Osteoblast (primary cell): ENCODE results near the gene RCAN2. TPM values are rescaled to one million over a fixed set of nuclear protein-coding genes. Genes with fewer than 3 reads are reported as not detected.
"Not testable (repeated sequence)": the region's sequence is repeated elsewhere in the genome, so short reads cannot be mapped to it uniquely, and the experiment has no call there.

Experiments
- DNase-seq: peaks from one replicate; pipeline ENCODE4 v3.0.0; 2011; ENCODE audit warnings: low spot score, mixed read lengths; ENCODE audit not compliant: insufficient read length; ENCODE audit errors: missing footprints
- H2AFZ ChIP-seq: 2 replicates; pipeline ENCODE4 v1.6.0; 2011; ENCODE audit warnings: mild to moderate bottlenecking, low read length
- H3K27ac ChIP-seq: 2 replicates; pipeline ENCODE4 v1.5.1; 2011; ENCODE audit warnings: mild to moderate bottlenecking, low read depth, low read length, moderate library complexity
- H3K27me3 ChIP-seq: 2 replicates; pipeline ENCODE4 v1.6.0; 2012; ENCODE audit warnings: mild to moderate bottlenecking, control low read depth, inconsistent platforms, low read length, moderate library complexity; ENCODE audit not compliant: insufficient read depth
- H3K36me3 ChIP-seq: 2 replicates; pipeline ENCODE4 v1.5.1; 2011; ENCODE audit warnings: mild to moderate bottlenecking, low read length, control low read depth, moderate library complexity; ENCODE audit not compliant: insufficient read depth
- H3K4me1 ChIP-seq: 2 replicates; pipeline ENCODE4 v1.5.1; 2011; ENCODE audit warnings: mild to moderate bottlenecking, low read length, control low read depth, moderate library complexity; ENCODE audit not compliant: insufficient read depth
- H3K4me2 ChIP-seq: 2 replicates; pipeline ENCODE4 v1.6.0; 2011; ENCODE audit warnings: mild to moderate bottlenecking, low read length; ENCODE audit not compliant: insufficient read depth
- H3K4me3 ChIP-seq: fragments of 200-600 bp; sonication (generic); 3 replicates; pipeline ENCODE4 v1.5.1; 2012; ENCODE audit warnings: mild to moderate bottlenecking, low read length, inconsistent platforms; ENCODE audit not compliant: insufficient read depth
- H3K79me2 ChIP-seq: 2 replicates; pipeline ENCODE4 v1.6.0; 2012; ENCODE audit warnings: mild to moderate bottlenecking, low read length, control low read depth, inconsistent platforms; ENCODE audit not compliant: insufficient read depth
- H3K9me3 ChIP-seq: 2 replicates; pipeline ENCODE4 v1.5.1; 2011; ENCODE audit warnings: low read depth, low read length, control low read depth
- H4K20me1 ChIP-seq: 2 replicates; pipeline ENCODE4 v1.6.0; 2012; ENCODE audit warnings: mild to moderate bottlenecking, low read length, control low read depth; ENCODE audit not compliant: insufficient read depth
- total RNA-seq: library from RNA; depleted of rRNA; stranded (reverse); fragments of >200 nt; gene quantifications from 2 replicates; pipeline ENCODE4 v1.2.3, GENCODE V29; 2012
- TF ChIP-seq, protein P1 (sequence below): IDR thresholded peaks from 2 replicates; pipeline ENCODE4 v1.5.1; 2011; ENCODE audit warnings: mild to moderate bottlenecking, low read depth, low read length, moderate library complexity; ENCODE audit errors: extremely low read depth

RCAN2 gene
- total RNA-seq, 1 donor = 14.1 TPM

DNA sequence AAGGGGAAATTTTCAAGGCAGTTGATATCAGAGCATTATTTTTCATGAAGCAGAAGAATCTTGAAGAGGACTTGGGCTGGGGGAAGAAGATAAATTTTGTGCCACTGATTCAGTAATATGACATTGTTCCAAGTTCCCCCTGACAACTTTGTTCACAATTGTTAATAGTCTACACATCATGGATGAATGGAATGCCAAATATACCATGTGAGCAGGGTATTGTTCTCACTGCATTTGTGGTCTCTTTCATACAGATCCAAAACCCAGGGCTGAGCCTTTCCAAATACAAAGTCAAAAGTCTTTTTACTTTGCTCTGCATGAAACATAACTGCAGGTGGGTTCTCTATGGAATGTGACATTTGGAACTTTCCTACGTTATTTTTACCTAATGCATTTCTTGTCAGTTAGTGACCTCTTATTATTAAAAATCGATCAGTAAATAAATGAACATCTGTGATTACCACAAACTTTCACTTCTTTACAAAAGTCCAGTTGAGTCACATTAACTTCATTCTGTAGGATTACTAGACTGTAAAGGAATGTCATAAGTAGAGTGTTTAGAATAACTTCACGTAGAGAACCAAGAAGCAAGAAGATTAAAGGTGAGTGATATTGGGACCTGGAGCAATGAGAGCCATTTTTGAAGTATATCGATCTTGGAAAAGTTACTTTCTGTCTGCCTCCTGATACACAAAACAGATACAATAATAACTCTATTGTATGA, 100.9 kb downstream of the RCAN2 start:
- TF ChIP-seq, protein P1, sequence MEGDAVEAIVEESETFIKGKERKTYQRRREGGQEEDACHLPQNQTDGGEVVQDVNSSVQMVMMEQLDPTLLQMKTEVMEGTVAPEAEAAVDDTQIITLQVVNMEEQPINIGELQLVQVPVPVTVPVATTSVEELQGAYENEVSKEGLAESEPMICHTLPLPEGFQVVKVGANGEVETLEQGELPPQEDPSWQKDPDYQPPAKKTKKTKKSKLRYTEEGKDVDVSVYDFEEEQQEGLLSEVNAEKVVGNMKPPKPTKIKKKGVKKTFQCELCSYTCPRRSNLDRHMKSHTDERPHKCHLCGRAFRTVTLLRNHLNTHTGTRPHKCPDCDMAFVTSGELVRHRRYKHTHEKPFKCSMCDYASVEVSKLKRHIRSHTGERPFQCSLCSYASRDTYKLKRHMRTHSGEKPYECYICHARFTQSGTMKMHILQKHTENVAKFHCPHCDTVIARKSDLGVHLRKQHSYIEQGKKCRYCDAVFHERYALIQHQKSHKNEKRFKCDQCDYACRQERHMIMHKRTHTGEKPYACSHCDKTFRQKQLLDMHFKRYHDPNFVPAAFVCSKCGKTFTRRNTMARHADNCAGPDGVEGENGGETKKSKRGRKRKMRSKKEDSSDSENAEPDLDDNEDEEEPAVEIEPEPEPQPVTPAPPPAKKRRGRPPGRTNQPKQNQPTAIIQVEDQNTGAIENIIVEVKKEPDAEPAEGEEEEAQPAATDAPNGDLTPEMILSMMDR = no peak
- no peaks in the 10 kb centered on the region for H3K79me2 ChIP-seq
- DNase-seq = no peak

DNA sequence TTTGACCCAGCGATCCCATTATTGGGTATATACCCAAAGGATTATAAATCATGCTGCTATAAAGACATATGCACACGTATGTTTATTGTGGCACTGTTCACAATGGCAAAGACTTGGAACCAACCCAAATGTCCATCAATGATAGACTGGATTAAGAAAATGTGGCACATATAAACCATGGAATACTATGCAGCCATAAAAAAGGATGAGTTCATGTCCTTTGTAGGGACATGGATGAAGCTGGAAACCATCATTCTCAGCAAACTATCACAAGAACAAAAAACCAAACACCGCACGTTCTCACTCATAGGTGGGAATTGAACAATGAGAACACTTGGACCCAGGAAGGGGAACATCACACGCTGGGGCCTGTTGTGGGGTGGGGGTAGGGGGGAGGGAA, 103.5 kb downstream of the RCAN2 start:
- not testable (repeated sequence) for H3K9me3 ChIP-seq, H2AFZ ChIP-seq, H3K4me1 ChIP-seq, H3K4me3 ChIP-seq, H3K79me2 ChIP-seq, H4K20me1 ChIP-seq, H3K36me3 ChIP-seq, H3K27me3 ChIP-seq, DNase-seq, H3K27ac ChIP-seq, H3K4me2 ChIP-seq

More for the DNA sequence above, 100.9 kb downstream of the RCAN2 start:
- Histone ChIP-seq H3K9me3 (no peaks in the 10 kb centered on the region), H3K4me1 (no peaks in the 10 kb centered on the region), H4K20me1 (no peaks in the 10 kb centered on the region), H3K4me3 (no peak overlapping the region), H3K27ac (no peak overlapping the region), H3K27me3 (no peaks in the 10 kb centered on the region), H3K36me3 (no peaks in the 10 kb centered on the region), H3K4me2 (no peak overlapping the region), H2AFZ (no peak overlapping the region)

DNA sequence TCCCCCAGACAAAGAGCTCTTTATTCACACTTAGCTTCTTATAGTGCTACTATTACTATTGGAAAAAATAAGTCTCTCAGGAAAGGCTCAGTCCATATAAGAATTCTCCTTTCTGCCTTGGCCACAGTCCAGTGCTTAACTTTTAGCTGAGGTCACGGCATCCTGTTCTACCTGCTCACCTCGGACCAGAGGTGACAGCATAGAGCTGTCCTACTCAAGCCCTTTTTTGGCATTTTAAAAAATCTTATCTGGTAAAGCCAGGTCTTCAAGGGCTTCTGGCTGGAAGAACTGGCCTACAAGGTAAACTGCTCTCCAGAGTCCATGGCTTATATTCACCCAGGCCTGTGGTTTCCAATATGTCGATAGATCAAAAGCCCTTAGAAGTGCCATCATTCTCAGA, 109.7 kb downstream of the RCAN2 start:
- no peaks in the 10 kb centered on the region for H3K79me2 ChIP-seq
- peaks cover 2% of the 10 kb centered on the region for H3K27me3 ChIP-seq
- H2AFZ ChIP-seq = no peak overlapping the region
- no peak overlapping the region for H3K4me2 ChIP-seq
- H3K9me3 ChIP-seq = no peaks in the 10 kb centered on the region
- no peak overlapping the region for H3K27ac ChIP-seq
- TF ChIP-seq, protein P1 = no peak
- no peaks in the 10 kb centered on the region for H3K4me1 ChIP-seq
- no peak overlapping the region for H3K4me3 ChIP-seq
- peaks cover 8% of the 10 kb centered on the region for H4K20me1 ChIP-seq
- no peak for DNase-seq
- no peaks in the 10 kb centered on the region for H3K36me3 ChIP-seq

DNA sequence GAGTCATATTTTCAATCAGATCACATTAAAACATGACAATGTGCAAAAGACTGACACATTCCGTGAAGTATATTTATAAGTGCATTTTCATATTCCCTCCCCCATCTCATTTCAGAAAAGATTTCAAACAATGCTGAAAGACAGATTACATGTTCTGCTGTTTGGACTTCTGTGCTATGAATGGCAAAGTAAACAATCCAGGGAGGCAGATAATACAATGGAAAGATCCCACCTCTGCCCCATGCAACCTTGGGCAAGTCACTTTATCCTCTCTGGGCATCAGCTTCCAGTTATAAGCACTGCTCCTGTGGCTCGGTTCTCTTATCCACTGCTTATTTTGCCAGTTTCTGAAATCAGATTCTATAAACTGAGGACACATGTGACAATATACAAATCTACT, 110.2 kb downstream of the RCAN2 start:
- H3K4me2 ChIP-seq = no peak overlapping the region
- H3K79me2 ChIP-seq = no peaks in the 10 kb centered on the region
- H3K4me3 ChIP-seq = no peak overlapping the region
- H3K36me3 ChIP-seq = no peaks in the 10 kb centered on the region
- H3K4me1 ChIP-seq = no peaks in the 10 kb centered on the region
- H3K9me3 ChIP-seq = no peaks in the 10 kb centered on the region
- no peak overlapping the region for H2AFZ ChIP-seq
- H3K27me3 ChIP-seq = peaks cover 2% of the 10 kb centered on the region
- no peak for DNase-seq
- peaks cover 8% of the 10 kb centered on the region for H4K20me1 ChIP-seq
- no peak overlapping the region for H3K27ac ChIP-seq
- TF ChIP-seq, protein P1 = no peak
